Measurements from ENCODE around the gene BABAM1. TPM values are rescaled to one million over a fixed set of nuclear protein-coding genes. Genes with fewer than 3 reads are reported as not detected.

Gene BABAM1
- polyA plus RNA-seq, 1 donor (not counting 4 experiments of a cell fraction or from before 2014, with no cell fraction given) = 92.8 TPM

GRCh38 chr19:17275441-17276175, 8.4 kb downstream of the BABAM1 start:
- no peak overlapping the region for H3K27ac ChIP-seq (ENCODE audit: control insufficient read depth, insufficient read depth, low read length)
- dilution Hi-C loops (cut with MboI; ENCODE audit: extremely low pct_ligation_motif_present, low sequenced_read_pairs) = no loop called here
- DNase-seq (ENCODE audit: low read depth, low spot score) (no peak), FAIRE-seq (no peak)
- H2AFZ ChIP-seq (ENCODE audit: control insufficient read depth, low read length) = no peak overlapping the region
- H3K27me3 ChIP-seq (ENCODE audit: control insufficient read depth, extremely low read depth, insufficient read depth, low read length) = no peaks in the 10 kb centered on the region
- no peaks in the 10 kb centered on the region for H3K4me1 ChIP-seq (ENCODE audit: control insufficient read depth, extremely low read depth, insufficient read depth, low read length)
- no peaks in the 10 kb centered on the region for H3K9me1 ChIP-seq (ENCODE audit: control insufficient read depth, extremely low read depth, insufficient read depth, low read length)
- peaks cover 26 to 38% of the 10 kb centered on the region in 2 experiments for H3K36me3 ChIP-seq (ENCODE audit: control insufficient read depth in 2 of 2, extremely low read depth in 1 of 2, insufficient read depth in 2 of 2, low read length in 2 of 2)
- H3K9me3 ChIP-seq (ENCODE audit: control insufficient read depth, low read depth, low read length) = no peaks in the 10 kb centered on the region
- no peak for TF ChIP-seq EZH2 (IDR thresholded peaks at IDR 0.05; ENCODE audit: low read length)
- no peak for TF ChIP-seq CTCF (optimal IDR thresholded peaks at IDR 0.05 in 1 of 3, IDR thresholded peaks at IDR 0.05 in 1 of 3, conservative IDR thresholded peaks at IDR 0.05 in 1 of 3; ENCODE audit: extremely low read depth in 1 of 3, insufficient read depth in 2 of 3, low read length in 3 of 3)
- H3K4me2 ChIP-seq (ENCODE audit: control insufficient read depth, extremely low read depth, insufficient read depth, low read depth, low read length) = no peak overlapping the region
- H3K9ac ChIP-seq (ENCODE audit: control insufficient read depth, extremely low read depth, insufficient read depth, low read length) = no peak overlapping the region
- H4K20me1 ChIP-seq (ENCODE audit: control insufficient read depth, extremely low read depth, insufficient read depth, low read length) = no peaks in the 10 kb centered on the region
- H3K4me3 ChIP-seq (ENCODE audit: control insufficient read depth in 2 of 3, extremely low read depth in 1 of 3, insufficient read depth in 2 of 3, low read depth in 1 of 3, low read length in 3 of 3) = no peak overlapping the region
- H3K79me2 ChIP-seq (ENCODE audit: control insufficient read depth, insufficient read depth, low read length) = no peaks in the 10 kb centered on the region

- H3K27me3 ChIP-seq (ENCODE audit: control insufficient read depth, extremely low read depth, insufficient read depth, low read length) = no peaks in the 10 kb centered on the region
- no peaks in the 10 kb centered on the region for H3K9me3 ChIP-seq (ENCODE audit: control insufficient read depth, low read depth, low read length)
- no peaks in the 10 kb centered on the region for H3K9me1 ChIP-seq (ENCODE audit: control insufficient read depth, extremely low read depth, insufficient read depth, low read length)
- peaks cover 13 to 21% of the 10 kb centered on the region in 2 experiments for H3K36me3 ChIP-seq (ENCODE audit: control insufficient read depth in 2 of 2, extremely low read depth in 1 of 2, insufficient read depth in 2 of 2, low read length in 2 of 2)
- peaks cover 6% of the 10 kb centered on the region for H3K4me1 ChIP-seq (ENCODE audit: control insufficient read depth, extremely low read depth, insufficient read depth, low read length)
- FAIRE-seq (no peak), DNase-seq (ENCODE audit: low read depth, low spot score) (no peak)
- no peak overlapping the region for H3K4me3 ChIP-seq (ENCODE audit: control insufficient read depth in 2 of 3, extremely low read depth in 1 of 3, insufficient read depth in 2 of 3, low read depth in 1 of 3, low read length in 3 of 3)
- dilution Hi-C loops (cut with MboI; ENCODE audit: extremely low pct_ligation_motif_present, low sequenced_read_pairs) = no loop called here
- H4K20me1 ChIP-seq (ENCODE audit: control insufficient read depth, extremely low read depth, insufficient read depth, low read length) = no peaks in the 10 kb centered on the region
- H2AFZ ChIP-seq (ENCODE audit: control insufficient read depth, low read length) = no peak overlapping the region
- H3K27ac ChIP-seq (ENCODE audit: control insufficient read depth, insufficient read depth, low read length) = no peak overlapping the region
- TF ChIP-seq EZH2 (IDR thresholded peaks at IDR 0.05; ENCODE audit: low read length) (no peak), CTCF (optimal IDR thresholded peaks at IDR 0.05 in 1 of 3, IDR thresholded peaks at IDR 0.05 in 1 of 3, conservative IDR thresholded peaks at IDR 0.05 in 1 of 3; ENCODE audit: extremely low read depth in 1 of 3, insufficient read depth in 2 of 3, low read length in 3 of 3) (no peak)
- no peak overlapping the region for H3K9ac ChIP-seq (ENCODE audit: control insufficient read depth, extremely low read depth, insufficient read depth, low read length)
- no peaks in the 10 kb centered on the region for H3K79me2 ChIP-seq (ENCODE audit: control insufficient read depth, insufficient read depth, low read length)
- no peak overlapping the region for H3K4me2 ChIP-seq (ENCODE audit: control insufficient read depth, extremely low read depth, insufficient read depth, low read depth, low read length)
Measured at GRCh38 chr19:17279436-17279835, 12.2 kb downstream of the BABAM1 start.

Data from keratinocyte (primary cell).